RPMI8226 (cell line): ENCODE data around the gene UBFD1.
"Not testable (repeated sequence)": the region's sequence is repeated elsewhere in the genome, so short reads cannot be mapped to it uniquely, and the experiment has no call there.

ENCODE experiments used
- DNase-seq: peaks from one replicate; pipeline ENCODE4 v3.0.0-alpha.2; 2015

UBFD1 gene, protein sequence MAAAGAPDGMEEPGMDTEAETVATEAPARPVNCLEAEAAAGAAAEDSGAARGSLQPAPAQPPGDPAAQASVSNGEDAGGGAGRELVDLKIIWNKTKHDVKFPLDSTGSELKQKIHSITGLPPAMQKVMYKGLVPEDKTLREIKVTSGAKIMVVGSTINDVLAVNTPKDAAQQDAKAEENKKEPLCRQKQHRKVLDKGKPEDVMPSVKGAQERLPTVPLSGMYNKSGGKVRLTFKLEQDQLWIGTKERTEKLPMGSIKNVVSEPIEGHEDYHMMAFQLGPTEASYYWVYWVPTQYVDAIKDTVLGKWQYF

DNA sequence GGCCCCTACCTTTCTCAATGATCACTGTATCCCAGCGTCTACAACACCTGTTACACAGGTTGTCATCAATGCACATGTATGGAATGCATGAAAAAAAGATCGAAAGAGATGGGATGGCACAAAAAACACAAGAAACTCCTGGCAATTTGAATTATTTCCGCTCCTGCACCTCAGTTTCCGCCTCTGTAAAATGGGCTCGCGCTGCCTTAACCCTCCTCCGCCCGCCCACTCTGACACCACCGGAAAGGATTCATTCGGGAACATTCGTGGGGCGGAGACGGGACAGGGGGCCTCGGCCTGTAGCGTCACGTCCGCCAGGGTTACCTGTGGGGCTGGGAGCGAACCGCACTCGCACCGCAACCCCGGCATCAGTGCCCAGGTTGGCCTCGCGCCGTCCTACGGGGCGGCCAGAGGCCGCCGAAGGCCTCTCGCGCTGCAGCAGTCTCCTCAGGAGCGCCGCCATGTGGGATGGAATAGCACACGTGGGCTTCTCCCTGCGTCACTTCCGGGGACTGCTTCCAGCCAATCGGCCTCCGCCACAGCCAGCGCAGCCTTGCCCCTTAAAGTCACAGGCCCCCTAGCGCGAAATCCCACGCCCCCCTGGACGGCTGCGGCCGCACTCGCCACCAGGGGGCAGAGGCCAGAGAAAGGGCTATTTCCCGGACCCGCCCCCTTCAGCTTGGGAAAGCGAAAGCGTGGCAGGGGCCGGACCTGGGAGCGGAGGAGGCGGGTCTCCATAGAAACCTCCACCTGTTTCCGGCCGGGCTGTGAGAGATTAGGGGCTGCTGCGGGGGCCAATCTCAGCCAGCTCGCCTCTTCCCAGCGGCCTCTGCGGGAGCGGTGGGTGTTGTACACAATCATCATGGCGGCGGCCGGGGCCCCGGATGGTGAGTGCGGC is at the start of gene UBFD1, which contains the start of gene EARS2:
TSS of gene UBFD1 (plus strand) at position 847 of the 898 bp plus-strand sequence. CDS start at position 863, 16 bp downstream.
TSS of gene EARS2 (minus strand) at position 470 of the 898 bp plus-strand sequence. CDS start at position 463, 7 bp downstream.
- DNase-seq: peak; percentile 100

- peak; percentile 46 for DNase-seq
Observed at GRCh38 chr16:23508589-23509440, 48.7 kb upstream of the UBFD1 start.

DNA sequence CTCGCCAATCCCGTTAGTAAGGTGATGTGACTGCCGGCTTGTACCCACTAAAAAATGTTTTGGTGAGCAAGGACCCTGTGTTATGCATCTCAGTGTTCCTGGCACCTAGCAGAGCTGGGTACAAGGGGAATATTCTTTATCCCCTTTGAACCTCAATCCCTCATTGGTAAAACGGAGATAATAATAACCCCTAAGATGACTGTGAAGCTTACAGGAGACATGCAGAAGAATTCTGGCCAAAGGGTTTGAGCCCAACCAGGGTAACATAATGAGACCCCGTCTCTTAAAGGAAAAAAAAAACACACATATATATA is 48.1 kb upstream of the UBFD1 start:
- peak; percentile 10 for DNase-seq

DNA sequence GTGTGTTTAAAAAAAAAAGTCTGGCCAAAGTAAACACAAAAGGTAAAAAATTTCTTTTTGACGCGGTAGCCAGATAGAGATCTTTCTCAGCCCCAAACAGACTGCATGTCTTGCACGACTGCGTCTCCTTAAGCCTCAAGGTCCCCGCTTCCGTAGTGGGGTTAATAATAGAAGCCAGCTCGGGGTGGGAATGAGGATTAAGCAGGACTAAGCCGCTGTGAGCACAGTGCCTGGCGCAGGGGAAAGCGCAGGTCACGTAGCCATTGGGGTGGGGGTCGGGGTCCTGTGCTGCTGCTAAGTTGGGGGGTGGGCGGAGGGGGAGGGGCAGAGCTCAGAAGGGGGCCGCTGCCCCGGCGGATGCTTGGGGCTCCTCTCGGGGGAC is 47.8 kb upstream of the UBFD1 start:
- peak; percentile 61 for DNase-seq

- DNase-seq: peak; percentile 93
Observed at GRCh38 chr16:23510164-23510914, 47.2 kb upstream of the UBFD1 start, which contains the start of gene GGA2. Gene GGA2 (minus strand): TSS chr16:23510494. CDS start chr16:23510411, 83 bp downstream.

- DNase-seq: not testable (repeated sequence)
Observed at GRCh38 chr16:23510915-23511270, 46.6 kb upstream of the UBFD1 start.

GRCh38 chr16:23511731-23512130 is 45.8 kb upstream of the UBFD1 start:
- DNase-seq: no peak

GRCh38 chr16:23512168-23512695 is 45.3 kb upstream of the UBFD1 start:
- DNase-seq: no peak

DNA sequence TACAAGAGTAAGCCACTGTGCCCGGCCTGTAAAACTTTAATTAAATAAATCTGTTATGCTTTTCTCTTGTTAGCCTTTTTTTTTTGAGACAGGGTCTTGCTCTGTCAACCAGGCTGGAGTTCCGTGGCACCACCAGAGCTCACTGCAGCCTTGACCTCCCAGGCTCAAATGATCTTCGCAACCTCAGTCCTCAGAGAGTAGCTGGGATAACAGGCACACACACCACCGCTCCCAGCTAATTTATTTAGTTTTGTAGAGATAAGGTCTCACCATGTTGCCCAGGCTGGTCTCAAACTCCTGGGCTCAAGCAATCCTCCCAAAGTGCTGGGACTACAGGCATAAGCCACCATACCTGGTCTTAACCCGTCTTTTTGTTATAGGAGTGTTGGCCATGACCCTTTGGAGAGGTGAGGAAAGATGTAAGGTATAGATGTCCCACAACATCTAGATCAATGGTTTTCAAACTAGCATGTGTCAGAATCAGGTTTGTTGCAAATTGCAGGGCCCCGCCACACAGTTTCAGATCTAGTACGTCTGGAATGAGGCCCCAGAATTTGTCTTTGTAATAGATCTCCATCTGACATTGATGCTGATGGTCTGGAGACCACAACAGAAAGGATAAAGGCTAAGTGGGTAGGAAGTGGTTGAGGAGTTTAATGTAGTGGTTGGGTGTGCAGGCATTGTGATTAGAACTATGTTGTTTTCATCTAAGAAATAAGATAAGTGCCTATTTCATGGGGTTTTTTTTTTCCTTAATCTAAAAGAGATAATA is 43.0 kb upstream of the UBFD1 start:
- DNase-seq: no peak

DNA sequence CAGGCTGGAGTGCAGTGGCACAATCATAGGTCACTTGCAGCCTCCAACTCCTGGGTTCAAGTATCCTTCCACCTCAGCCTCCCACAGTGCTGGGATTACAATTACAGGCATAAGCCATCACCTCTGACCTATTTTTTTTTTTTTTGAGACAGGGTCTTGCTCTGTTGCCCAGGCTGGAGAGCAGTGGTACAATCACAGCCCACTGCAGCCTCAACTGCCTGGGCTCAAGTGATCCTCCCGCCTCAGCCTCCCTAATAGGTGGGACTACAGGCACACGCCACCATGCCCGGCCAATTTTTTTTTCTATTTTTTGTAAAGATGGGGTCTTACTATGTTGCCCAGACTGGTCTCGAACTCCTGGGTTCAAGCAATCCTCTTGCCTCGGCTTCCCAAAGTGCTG is 41.6 kb upstream of the UBFD1 start:
- DNase-seq: no peak

- no peak for DNase-seq
Observed at GRCh38 chr16:23516366-23517137, 41.0 kb upstream of the UBFD1 start.

GRCh38 chr16:23518435-23518891 is 39.1 kb upstream of the UBFD1 start:
- DNase-seq: no peak

DNA sequence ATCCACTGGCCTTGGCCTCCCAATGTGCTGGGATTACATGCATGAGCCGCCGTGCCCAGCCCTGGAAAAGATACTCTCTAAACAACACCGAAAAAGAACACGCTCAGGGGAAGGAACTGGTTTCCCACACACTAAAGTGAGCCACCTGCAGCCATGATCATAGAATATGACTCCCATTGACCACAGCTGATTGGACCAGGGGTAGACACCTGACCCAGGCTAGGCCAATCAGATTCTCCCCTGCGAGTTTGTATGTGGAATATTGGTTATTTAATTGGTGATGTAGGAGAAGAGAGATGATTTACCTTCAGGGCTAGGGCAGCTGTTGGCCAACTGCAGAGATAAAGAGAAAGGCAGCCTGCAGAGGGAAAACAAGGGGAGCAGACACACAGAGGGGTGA is 38.2 kb upstream of the UBFD1 start:
- no peak for DNase-seq

DNA sequence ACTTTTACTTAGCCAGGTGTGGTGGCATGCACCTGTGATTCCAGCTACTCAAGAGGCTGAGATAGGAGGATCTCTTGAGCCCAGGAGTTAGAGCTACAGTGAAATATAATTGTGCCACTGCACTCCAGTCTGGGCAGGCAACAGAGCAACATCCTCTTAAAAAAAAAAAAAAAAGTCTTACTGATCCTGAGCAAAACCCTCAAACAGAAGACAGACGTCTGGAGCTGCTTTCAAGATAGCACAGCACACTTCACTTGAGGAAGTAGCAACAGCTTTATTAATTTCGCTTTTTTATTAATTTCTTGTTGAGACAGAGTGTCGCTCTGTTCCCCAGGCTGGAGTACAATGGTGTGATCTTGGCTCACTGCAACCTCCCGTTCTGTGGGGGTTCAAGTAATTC is 37.0 kb upstream of the UBFD1 start:
- no peak for DNase-seq

- DNase-seq: no peak
Observed at GRCh38 chr16:23521037-23521743, 36.3 kb upstream of the UBFD1 start.

DNA sequence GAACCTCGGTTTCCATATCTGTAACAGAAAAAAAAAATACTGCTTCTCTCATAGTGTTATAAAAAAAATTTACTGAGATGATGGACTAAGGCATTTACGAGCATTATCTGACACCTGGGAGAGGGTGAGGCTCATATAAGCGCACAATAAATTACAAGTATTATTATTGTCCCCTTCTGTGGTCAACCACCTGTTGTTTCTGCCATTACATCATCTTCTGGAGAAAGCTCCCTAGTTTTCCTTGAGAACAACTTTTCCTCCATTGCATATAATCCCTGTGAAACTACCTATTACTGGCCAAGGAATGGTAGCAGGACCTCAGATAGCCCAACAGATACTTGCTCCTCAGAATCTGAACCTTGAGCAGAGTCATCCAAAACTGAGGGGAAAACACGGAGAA is 35.6 kb upstream of the UBFD1 start:
- no peak for DNase-seq

GRCh38 chr16:23523321-23523720 is 34.2 kb upstream of the UBFD1 start:
- DNase-seq: no peak

- no peak for DNase-seq
Observed at GRCh38 chr16:23523876-23524385, 33.6 kb upstream of the UBFD1 start.

GRCh38 chr16:23524886-23525285 is 32.6 kb upstream of the UBFD1 start:
- no peak for DNase-seq
